Stimulated activated CD4-positive, alpha-beta T cell treated with anti-CD3 and anti-CD28 coated beads, Interleukin-12 subunit alpha, Interleukin-12 subunit beta, amount 100 ng/mL, for 4 hours (primary cell): ENCODE results near the gene TTLL11.

Experiments used
- DNase-seq: peaks from one replicate; pipeline ENCODE4 v3.0.0-alpha.2; 2020

Gene TTLL11

GRCh38 chr9:121820286-121821005 lies 272.7 kb downstream of the TTLL11 start:
- DNase-seq: no peak

GRCh38 chr9:121819428-121820231 lies 273.5 kb downstream of the TTLL11 start:
- DNase-seq: no peak

GRCh38 chr9:121818841-121819427 lies 274.2 kb downstream of the TTLL11 start:
- no peak for DNase-seq

DNA sequence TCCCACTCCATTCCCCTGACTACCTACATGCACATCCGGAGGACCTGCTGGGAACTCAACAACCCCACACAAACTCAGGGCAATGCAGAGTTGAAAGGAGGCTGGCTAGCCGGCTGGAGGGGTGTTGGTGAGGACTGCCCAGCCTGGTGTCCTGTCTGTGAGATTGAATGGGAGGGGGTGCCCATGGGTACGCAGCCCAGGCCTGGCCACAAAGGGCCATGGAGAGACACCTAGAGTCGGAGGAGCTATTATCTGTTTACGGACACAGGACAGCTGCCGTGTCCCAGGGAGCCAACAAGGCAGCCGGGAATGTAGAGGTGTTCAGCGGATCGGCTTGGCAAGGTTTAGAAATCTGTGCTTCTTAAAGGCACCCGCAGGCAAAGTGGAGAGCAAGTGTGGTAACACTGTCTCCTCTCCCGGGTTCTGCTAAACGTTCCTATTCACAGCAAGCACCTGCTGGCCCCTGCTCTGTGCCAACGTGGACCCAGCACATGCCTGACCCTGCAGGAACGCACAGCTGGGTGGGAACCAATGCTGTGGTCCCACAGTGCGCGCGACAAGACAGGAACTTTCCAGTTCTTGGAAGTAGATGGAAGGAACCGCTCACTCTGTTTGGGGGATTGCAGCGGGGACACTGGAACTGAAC lies 275.0 kb downstream of the TTLL11 start:
- DNase-seq: no peak

DNA sequence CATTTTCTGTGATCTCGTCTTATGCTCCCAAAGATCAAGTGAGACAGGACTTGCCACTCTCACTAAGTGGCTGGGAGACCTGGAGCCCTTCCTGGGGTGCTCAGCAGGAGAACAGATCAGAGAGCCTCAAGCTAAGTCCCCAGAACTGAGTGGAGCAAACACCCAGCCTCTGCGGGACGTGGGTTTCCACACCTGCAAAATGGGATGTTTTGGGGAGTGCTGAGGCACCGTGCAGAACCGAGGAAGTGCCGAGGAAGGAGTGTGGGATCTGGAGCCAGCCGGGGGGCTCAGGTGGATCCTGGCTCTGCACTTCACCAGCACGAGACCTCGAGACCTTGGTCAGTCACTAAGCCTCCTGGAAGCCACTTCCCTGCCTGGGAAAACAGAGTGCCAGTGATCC lies 275.6 kb downstream of the TTLL11 start:
- no peak for DNase-seq

GRCh38 chr9:121816845-121817450 lies 276.2 kb downstream of the TTLL11 start:
- DNase-seq: no peak

DNA sequence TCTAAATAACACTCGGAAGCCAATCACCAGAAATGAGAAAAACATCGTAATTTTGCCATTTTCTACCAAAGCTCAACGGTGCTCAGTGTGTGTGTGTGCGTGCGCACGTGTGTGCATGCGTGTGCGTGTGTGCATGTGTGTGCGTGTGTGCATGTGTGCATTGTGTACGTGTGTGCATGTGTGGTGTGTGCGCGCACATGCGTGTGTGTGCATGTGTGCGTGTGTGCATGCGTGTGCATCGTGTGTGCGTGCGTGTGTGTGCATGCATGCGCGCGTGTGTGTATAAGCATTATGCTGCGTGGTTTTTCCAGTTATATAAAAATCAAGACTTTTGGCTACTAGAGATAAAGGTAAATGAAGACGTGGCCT lies 276.7 kb downstream of the TTLL11 start:
- DNase-seq: no peak

DNA sequence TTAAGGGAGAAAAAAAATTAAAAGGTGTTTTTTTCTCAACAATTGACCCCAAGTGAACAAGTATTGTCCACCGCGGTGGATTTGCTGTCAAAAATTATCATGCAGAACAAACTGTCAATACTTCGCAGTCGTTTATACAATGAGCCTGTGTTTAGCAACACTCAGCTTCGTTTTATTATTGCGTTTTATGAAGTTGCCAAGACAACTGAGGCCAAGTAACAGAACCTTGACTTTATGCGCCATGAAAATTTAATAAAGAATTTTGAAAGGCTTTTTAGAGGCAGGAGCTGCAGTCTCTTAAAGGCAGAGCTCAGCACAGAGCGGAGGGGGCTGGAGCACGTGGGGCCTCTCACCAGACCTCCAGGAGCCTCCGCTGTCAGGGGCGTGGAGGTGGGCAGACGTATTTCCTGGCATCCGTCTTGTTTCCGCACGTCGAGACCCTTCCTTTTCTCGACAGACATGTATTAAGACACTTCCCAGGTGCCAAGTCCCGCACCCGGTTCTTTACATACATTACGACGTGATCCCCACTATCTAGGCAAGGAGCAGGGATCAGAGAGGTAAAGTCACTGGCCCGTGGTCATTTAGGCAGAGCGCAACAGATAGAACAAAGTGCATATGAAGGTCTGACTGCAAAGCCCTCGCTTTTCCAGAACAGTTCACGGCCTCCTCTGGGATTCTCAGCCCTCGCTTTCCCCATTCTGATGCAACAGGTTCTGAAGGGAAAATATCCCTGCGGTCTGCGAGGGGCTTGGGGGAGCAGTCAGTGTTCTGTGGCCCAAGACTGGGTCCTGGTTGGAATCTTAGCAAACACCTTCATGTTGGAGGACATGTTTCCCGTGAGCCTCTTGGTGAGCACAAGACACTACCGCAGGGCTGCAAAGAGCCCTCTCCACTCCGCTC lies 277.3 kb downstream of the TTLL11 start:
- no peak for DNase-seq

GRCh38 chr9:121815084-121815483 lies 278.0 kb downstream of the TTLL11 start:
- no peak for DNase-seq

GRCh38 chr9:121814594-121814993 lies 278.5 kb downstream of the TTLL11 start:
- DNase-seq: no peak

GRCh38 chr9:121813519-121814210 lies 279.4 kb downstream of the TTLL11 start:
- DNase-seq: no peak

GRCh38 chr9:121812159-121812735 lies 280.9 kb downstream of the TTLL11 start:
- DNase-seq: no peak

DNA sequence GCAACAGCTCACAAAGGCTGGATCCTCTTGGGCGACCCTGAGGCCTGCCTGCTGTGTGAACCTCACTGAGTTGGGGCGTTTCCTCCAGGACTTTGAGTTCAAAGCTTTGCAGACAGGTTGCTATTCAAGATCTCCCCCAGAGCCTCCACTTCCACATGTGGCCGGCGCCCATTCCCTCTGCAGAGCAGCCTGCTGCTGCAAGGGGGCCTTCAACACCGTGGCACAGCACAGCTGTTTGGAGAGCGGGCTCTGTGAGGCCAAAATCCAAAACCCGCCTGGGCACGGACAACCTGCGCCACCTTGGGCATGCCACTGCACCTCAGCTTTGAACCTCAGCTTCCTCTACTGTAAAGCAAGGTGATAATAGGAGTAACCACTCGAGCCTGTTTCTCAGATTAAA lies 281.4 kb downstream of the TTLL11 start:
- no peak for DNase-seq

- no peak for DNase-seq
Measured at GRCh38 chr9:121811140-121811539, 282.0 kb downstream of the TTLL11 start.

- DNase-seq: no peak
Measured at GRCh38 chr9:121810489-121810888, 282.6 kb downstream of the TTLL11 start.

- no peak for DNase-seq
Measured at GRCh38 chr9:121809356-121810050, 283.6 kb downstream of the TTLL11 start.

GRCh38 chr9:121808781-121809180 lies 284.3 kb downstream of the TTLL11 start:
- DNase-seq: no peak

- no peak for DNase-seq
Measured at GRCh38 chr9:121807823-121808278, 285.3 kb downstream of the TTLL11 start.

DNA sequence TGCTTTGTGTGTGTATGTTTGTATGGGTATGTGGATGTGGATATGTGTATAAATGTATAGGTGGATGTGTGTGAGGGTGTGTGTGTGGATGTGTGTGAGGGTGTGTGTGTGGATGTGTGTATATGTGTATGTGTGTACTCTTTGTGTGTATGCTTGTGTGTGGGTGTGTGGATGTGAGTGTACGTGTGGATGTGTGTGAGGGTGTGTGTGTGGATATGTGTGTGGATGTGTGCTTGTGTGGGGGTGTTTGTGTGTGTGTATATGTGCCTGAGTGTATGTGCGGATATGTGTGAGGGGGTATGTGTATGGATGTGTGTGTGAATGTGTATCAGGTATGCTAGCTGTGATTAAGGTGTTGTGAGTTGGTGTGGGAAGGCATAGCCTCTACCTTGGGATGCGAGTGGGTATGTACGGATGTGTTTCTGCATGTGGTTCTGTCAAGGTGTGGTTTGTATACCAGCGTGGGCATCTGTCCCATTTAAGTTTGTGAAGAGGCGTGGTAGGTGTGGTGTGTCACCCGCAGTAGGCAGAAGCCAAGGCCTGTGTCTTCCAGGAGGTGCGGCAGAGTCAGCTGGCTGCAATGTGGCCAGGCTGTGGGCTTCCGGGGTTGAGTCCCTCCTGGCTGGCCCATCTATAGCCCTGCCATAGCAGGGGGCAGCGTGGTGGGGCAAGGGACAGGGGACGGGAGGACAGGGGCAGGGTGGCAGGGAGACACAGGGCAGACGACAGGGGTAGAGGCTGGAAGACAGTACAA lies 285.9 kb downstream of the TTLL11 start:
- no peak for DNase-seq
